ENCODE data around the gene ZSCAN12. TPM values are rescaled to one million over a fixed set of nuclear protein-coding genes. Genes with fewer than 3 reads are reported as not detected.
"Not testable (repeated sequence)": the region's sequence is repeated elsewhere in the genome, so short reads cannot be mapped to it uniquely, and the experiment has no call there.

Gene ZSCAN12
- total RNA-seq, 1 donor from 2014 or later: 20.7 TPM

DNA sequence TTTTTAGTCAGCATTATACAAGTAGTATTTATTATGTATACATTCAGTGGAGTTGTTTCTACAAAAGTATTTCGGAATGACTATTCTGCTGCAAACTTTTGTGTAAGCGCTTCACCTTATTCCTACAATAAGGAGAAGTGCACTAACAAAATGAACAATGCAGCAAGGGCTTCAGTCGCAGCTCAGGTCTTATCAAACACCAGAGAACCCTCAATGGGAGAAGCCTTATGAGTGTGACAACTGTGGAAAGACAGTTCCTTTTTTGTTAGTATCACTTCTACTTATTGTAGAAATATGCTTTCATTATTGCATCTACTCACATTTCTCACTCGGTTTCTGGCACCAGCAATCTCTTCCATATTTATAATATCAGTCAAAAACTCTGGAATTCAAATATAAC lies 31.0 kb downstream of the ZSCAN12 start:
- H3K9me3 ChIP-seq (ENCODE audit: low read depth): no peaks in the 10 kb centered on the region
- no peak overlapping the region for H3K4me3 Mint-ChIP-seq
- H3F3A ChIP-seq (ENCODE audit: low read depth): peaks cover 3% of the 10 kb centered on the region
- H3K4me2 ChIP-seq: no peak overlapping the region
- H3K27me3 Mint-ChIP-seq (ENCODE audit: insufficient read depth, low read depth): no peaks in the 10 kb centered on the region
- peaks cover 27% of the 10 kb centered on the region for H3K36me3 Mint-ChIP-seq
- no peak overlapping the region for H3K9ac ChIP-seq
- H4K20me1 ChIP-seq (ENCODE audit: low read depth): no peaks in the 10 kb centered on the region
- H3K27ac ChIP-seq: no peak overlapping the region
- H3K36me3 ChIP-seq: no peaks in the 10 kb centered on the region
- H3K9me3 Mint-ChIP-seq: no peaks in the 10 kb centered on the region
- no peaks in the 10 kb centered on the region for H3K79me2 ChIP-seq (ENCODE audit: low read depth)
- H3K4me1 Mint-ChIP-seq: no peaks in the 10 kb centered on the region
- DNase-seq (ENCODE audit: low spot score): no peak
- H3K4me1 ChIP-seq: no peaks in the 10 kb centered on the region
- no peak overlapping the region for H3K27ac Mint-ChIP-seq
- H3K4me3 ChIP-seq: no peak overlapping the region
- TF ChIP-seq EZH2 (IDR thresholded peaks at IDR 0.05) (no peak), EZH2phosphoT487 (IDR thresholded peaks at IDR 0.05) (no peak)
- no peaks in the 10 kb centered on the region for H3K27me3 ChIP-seq
- H2AFZ ChIP-seq (replicated peaks): no peak overlapping the region

DNA sequence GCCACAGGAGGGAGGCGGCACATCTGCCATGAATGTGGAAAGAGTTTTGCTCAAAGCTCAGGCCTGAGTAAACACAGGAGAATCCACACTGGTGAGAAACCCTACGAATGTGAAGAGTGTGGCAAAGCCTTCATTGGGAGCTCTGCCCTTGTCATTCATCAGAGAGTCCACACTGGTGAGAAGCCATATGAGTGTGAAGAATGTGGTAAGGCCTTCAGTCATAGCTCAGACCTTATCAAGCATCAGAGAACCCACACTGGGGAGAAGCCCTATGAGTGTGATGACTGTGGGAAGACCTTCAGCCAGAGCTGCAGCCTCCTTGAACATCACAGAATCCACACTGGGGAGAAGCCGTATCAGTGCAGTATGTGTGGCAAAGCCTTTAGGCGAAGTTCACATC lies 34.0 kb downstream of the ZSCAN12 start:
- peaks cover 27% of the 10 kb centered on the region for H3K36me3 Mint-ChIP-seq

DNA sequence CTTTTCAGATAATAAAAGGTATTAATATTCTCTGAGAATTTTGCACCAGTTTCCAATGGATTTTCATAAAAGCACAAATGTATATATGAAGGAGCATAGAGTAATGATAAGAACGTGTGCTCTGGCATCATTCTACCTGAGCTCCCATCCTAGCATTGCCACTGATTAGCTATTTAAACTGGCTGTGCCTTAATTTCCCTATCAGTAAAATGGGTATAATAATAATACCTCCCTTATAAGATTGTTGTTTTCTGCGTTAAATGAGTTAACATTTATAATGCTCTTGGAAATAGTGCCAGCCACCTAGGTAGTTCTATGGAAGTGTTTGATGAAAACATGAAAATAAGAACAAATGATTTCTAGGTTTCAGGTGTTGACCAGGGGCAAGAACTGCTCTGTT lies 38.6 kb downstream of the ZSCAN12 start:
- H3F3A ChIP-seq (ENCODE audit: low read depth): peaks cover 1% of the 10 kb centered on the region
- peaks cover 7% of the 10 kb centered on the region for H3K79me2 ChIP-seq (ENCODE audit: low read depth)
- Mint-ChIP-seq H3K4me3 (no peak overlapping the region), H3K36me3 (peaks cover 15% of the 10 kb centered on the region), H3K9me3 (no peaks in the 10 kb centered on the region), H3K27me3 (ENCODE audit: insufficient read depth, low read depth) (peaks cover 3% of the 10 kb centered on the region), H3K27ac (no peak overlapping the region), H3K4me1 (peaks cover 3% of the 10 kb centered on the region)
- no peaks in the 10 kb centered on the region for H3K36me3 ChIP-seq
- no peaks in the 10 kb centered on the region for H3K27me3 ChIP-seq
- H3K9me3 ChIP-seq (ENCODE audit: low read depth): no peaks in the 10 kb centered on the region
- DNase-seq (ENCODE audit: low spot score): no peak
- peaks cover under 1% of the 10 kb centered on the region for H3K4me1 ChIP-seq
- no peak overlapping the region for H2AFZ ChIP-seq (replicated peaks)
- no peak overlapping the region for H3K4me2 ChIP-seq
- H4K20me1 ChIP-seq (ENCODE audit: low read depth): peaks cover under 1% of the 10 kb centered on the region
- H3K4me3 ChIP-seq: no peak overlapping the region
- H3K9ac ChIP-seq: no peak overlapping the region
- no peak overlapping the region for H3K27ac ChIP-seq
- TF ChIP-seq EZH2phosphoT487 (IDR thresholded peaks at IDR 0.05) (no peak), EZH2 (IDR thresholded peaks at IDR 0.05) (no peak)
- TF ChIP-seq, protein P1, sequence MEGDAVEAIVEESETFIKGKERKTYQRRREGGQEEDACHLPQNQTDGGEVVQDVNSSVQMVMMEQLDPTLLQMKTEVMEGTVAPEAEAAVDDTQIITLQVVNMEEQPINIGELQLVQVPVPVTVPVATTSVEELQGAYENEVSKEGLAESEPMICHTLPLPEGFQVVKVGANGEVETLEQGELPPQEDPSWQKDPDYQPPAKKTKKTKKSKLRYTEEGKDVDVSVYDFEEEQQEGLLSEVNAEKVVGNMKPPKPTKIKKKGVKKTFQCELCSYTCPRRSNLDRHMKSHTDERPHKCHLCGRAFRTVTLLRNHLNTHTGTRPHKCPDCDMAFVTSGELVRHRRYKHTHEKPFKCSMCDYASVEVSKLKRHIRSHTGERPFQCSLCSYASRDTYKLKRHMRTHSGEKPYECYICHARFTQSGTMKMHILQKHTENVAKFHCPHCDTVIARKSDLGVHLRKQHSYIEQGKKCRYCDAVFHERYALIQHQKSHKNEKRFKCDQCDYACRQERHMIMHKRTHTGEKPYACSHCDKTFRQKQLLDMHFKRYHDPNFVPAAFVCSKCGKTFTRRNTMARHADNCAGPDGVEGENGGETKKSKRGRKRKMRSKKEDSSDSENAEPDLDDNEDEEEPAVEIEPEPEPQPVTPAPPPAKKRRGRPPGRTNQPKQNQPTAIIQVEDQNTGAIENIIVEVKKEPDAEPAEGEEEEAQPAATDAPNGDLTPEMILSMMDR (IDR thresholded peaks at IDR 0.05): no peak

More for the DNA sequence above, 34.0 kb downstream of the ZSCAN12 start:
- not testable (repeated sequence) for H3K9me3 ChIP-seq (ENCODE audit: low read depth); H3K4me1 ChIP-seq; H3K79me2 ChIP-seq (ENCODE audit: low read depth); H2AFZ ChIP-seq (replicated peaks); H4K20me1 ChIP-seq (ENCODE audit: low read depth); H3K4me3 Mint-ChIP-seq; H3K27ac ChIP-seq; H3K9ac ChIP-seq; DNase-seq (ENCODE audit: low spot score); H3K4me3 ChIP-seq; H3F3A ChIP-seq (ENCODE audit: low read depth); H3K9me3 Mint-ChIP-seq; H3K27me3 Mint-ChIP-seq (ENCODE audit: insufficient read depth, low read depth); H3K36me3 ChIP-seq; H3K27me3 ChIP-seq; H3K4me2 ChIP-seq; H3K4me1 Mint-ChIP-seq; H3K27ac Mint-ChIP-seq

DNA sequence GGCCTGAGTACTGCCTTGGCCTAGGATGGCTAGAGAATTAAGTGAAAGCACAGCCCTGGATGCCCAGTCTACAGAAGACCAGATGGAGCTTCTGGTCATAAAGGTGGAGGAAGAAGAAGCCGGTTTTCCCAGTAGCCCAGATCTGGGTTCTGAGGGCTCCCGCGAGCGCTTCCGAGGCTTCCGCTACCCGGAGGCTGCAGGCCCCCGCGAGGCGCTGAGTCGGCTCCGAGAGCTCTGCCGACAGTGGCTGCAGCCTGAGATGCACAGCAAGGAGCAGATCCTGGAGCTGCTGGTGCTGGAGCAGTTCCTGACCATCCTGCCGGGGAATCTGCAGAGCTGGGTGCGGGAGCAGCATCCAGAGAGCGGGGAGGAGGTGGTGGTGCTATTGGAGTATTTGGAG lies 40.0 kb downstream of the ZSCAN12 start:
- not testable (repeated sequence) for H3K36me3 Mint-ChIP-seq; H3K4me1 Mint-ChIP-seq; H3F3A ChIP-seq (ENCODE audit: low read depth); H3K27me3 ChIP-seq; H3K27ac ChIP-seq; DNase-seq (ENCODE audit: low spot score); H3K27me3 Mint-ChIP-seq (ENCODE audit: insufficient read depth, low read depth); H3K4me1 ChIP-seq; H3K9me3 ChIP-seq (ENCODE audit: low read depth); H3K79me2 ChIP-seq (ENCODE audit: low read depth); H3K36me3 ChIP-seq; H3K9ac ChIP-seq; H3K4me3 Mint-ChIP-seq; H3K4me3 ChIP-seq; H3K4me2 ChIP-seq; H3K27ac Mint-ChIP-seq; H2AFZ ChIP-seq (replicated peaks); H3K9me3 Mint-ChIP-seq
- peaks cover 15% of the 10 kb centered on the region for H4K20me1 ChIP-seq (ENCODE audit: low read depth)

DNA sequence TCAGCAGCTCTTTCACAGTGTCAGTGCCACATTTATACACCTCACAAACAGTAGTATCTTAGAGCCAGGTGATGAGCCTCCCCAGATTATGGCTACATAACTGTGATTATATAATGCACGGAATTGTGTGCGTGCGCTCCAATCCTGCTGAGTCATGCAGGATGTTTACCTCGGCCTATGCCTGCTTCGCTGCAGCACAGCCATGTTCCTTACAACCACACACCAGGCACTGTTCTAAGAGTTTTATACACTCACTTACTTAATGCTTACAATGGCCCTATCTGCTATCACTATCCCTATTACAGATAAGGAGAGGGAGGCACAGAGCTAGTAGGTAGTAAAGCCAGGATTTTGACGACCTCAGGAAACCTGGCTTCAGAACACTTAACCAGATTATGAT lies 42.5 kb downstream of the ZSCAN12 start:
- Histone ChIP-seq H3K9ac (no peak overlapping the region), H3K36me3 (no peaks in the 10 kb centered on the region), H3K27me3 (no peaks in the 10 kb centered on the region), H3K9me3 (ENCODE audit: low read depth) (no peaks in the 10 kb centered on the region), H3K4me2 (no peak overlapping the region), H4K20me1 (ENCODE audit: low read depth) (peaks cover 15% of the 10 kb centered on the region), H2AFZ (replicated peaks) (no peak overlapping the region), H3K27ac (no peak overlapping the region), H3K4me1 (peaks cover 6% of the 10 kb centered on the region), H3K4me3 (no peak overlapping the region), H3K79me2 (ENCODE audit: low read depth) (peaks cover 29% of the 10 kb centered on the region), H3F3A (ENCODE audit: low read depth) (peaks cover 3% of the 10 kb centered on the region)
- H3K27ac Mint-ChIP-seq: no peak overlapping the region
- TF ChIP-seq EZH2 (IDR thresholded peaks at IDR 0.05): no peak
- TF ChIP-seq, protein P1 (IDR thresholded peaks at IDR 0.05): no peak
- no peak for TF ChIP-seq EZH2phosphoT487 (IDR thresholded peaks at IDR 0.05)
- peaks cover 3% of the 10 kb centered on the region for H3K27me3 Mint-ChIP-seq (ENCODE audit: insufficient read depth, low read depth)
- no peak for DNase-seq (ENCODE audit: low spot score)
- no peak overlapping the region for H3K4me3 Mint-ChIP-seq
- peaks cover 18% of the 10 kb centered on the region for H3K36me3 Mint-ChIP-seq
- H3K9me3 Mint-ChIP-seq: peaks cover 7% of the 10 kb centered on the region
- peaks cover 10% of the 10 kb centered on the region for H3K4me1 Mint-ChIP-seq
